NB4 (cell line): ENCODE results near the gene ZBTB9.

Experiments
- MAX ChIP-seq: IDR thresholded peaks from 2 replicates; pipeline ENCODE4 v1.6.1; 2011; ENCODE audit warnings: low read depth, low read length
- POLR2A ChIP-seq: IDR thresholded peaks from 2 replicates; pipeline ENCODE4 v1.6.1; 2011; ENCODE audit warnings: mild to moderate bottlenecking; ENCODE audit not compliant: insufficient read length; ENCODE audit errors: extremely low read depth
- TF ChIP-seq, protein P1 (sequence below): IDR thresholded peaks from one replicate; pipeline ENCODE4 v1.5.1; 2012; ENCODE audit warnings: low read depth, low read length

- TF ChIP-seq, protein P1, sequence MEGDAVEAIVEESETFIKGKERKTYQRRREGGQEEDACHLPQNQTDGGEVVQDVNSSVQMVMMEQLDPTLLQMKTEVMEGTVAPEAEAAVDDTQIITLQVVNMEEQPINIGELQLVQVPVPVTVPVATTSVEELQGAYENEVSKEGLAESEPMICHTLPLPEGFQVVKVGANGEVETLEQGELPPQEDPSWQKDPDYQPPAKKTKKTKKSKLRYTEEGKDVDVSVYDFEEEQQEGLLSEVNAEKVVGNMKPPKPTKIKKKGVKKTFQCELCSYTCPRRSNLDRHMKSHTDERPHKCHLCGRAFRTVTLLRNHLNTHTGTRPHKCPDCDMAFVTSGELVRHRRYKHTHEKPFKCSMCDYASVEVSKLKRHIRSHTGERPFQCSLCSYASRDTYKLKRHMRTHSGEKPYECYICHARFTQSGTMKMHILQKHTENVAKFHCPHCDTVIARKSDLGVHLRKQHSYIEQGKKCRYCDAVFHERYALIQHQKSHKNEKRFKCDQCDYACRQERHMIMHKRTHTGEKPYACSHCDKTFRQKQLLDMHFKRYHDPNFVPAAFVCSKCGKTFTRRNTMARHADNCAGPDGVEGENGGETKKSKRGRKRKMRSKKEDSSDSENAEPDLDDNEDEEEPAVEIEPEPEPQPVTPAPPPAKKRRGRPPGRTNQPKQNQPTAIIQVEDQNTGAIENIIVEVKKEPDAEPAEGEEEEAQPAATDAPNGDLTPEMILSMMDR: no peak
- TF ChIP-seq MAX (no peak), POLR2A (no peak)
These were observed 4.3 kb downstream of the ZBTB9 start for GRCh38 chr6:33458676-33459075.
